GM12801 (cell line): Measurements from ENCODE around the gene MFRP.

Source experiments
- CTCF ChIP-seq: IDR thresholded peaks from one replicate; pipeline ENCODE4 v1.5.1; 2011; ENCODE audit warnings: control low read depth; ENCODE audit not compliant: insufficient read length; ENCODE audit errors: extremely low read depth

The MFRP gene

GRCh38 chr11:119346605-119347004 lies at the start of gene MFRP:
Gene MFRP, minus strand, starts transcription at chr11:119346705. Its CDS starts 192 bp downstream, at chr11:119346513.
- TF ChIP-seq CTCF: no peak

- no peak for TF ChIP-seq CTCF
Measured at GRCh38 chr11:119391275-119391674, 44.8 kb upstream of the MFRP start.

GRCh38 chr11:119389611-119390254 lies 43.2 kb upstream of the MFRP start:
- no peak for TF ChIP-seq CTCF

- no peak for TF ChIP-seq CTCF
Measured at GRCh38 chr11:119388103-119388502, 41.6 kb upstream of the MFRP start.

GRCh38 chr11:119384332-119384731 lies 37.8 kb upstream of the MFRP start:
- TF ChIP-seq CTCF: no peak

- TF ChIP-seq CTCF: no peak
Measured at GRCh38 chr11:119382101-119382500, 35.6 kb upstream of the MFRP start.

GRCh38 chr11:119381181-119381988 lies 34.9 kb upstream of the MFRP start, which contains the start of gene USP2:
Gene USP2, minus strand, starts transcription at chr11:119381690. Its CDS starts 8,210 bp downstream, at chr11:119373480.
- TF ChIP-seq CTCF: no peak
